CD14-positive monocyte (primary cell): ENCODE results near the gene ADCY7. TPM values are rescaled to one million over a fixed set of nuclear protein-coding genes. Genes with fewer than 3 reads are reported as not detected.

ENCODE experiments used
- DNase-seq, 3 donors: peaks; one replicate each; pipeline ENCODE4 v3.0.0-alpha.2; 2011 to 2022
- H2AFZ ChIP-seq: 2 replicates; pipeline ENCODE4 v1.6.0; 2012; ENCODE audit warnings: mild to moderate bottlenecking, low read depth, low read length, inconsistent platforms; ENCODE audit not compliant: insufficient read depth, poor library complexity, severe bottlenecking
- H3K27ac ChIP-seq, 2 donors: 1 replicate in 1 of 2; 2 replicates in 1 of 2; pipeline ENCODE4 v1.5.1; 2012 to 2013; ENCODE audit warnings: low read length in 2 of 2, control low read depth in 1 of 2, inconsistent platforms in 1 of 2, low read depth in 1 of 2, mild to moderate bottlenecking in 1 of 2
- H3K27me3 ChIP-seq, 2 donors: one replicate each; pipeline versions ENCODE4 v1.6.0 to v1.6.1; 2011 to 2013; ENCODE audit warnings: low read length in 2 of 2; ENCODE audit not compliant: control insufficient read depth in 2 of 2, insufficient read depth in 2 of 2
- H3K36me3 ChIP-seq, 2 donors: replicated peaks in 1 of 2; 1 replicate in 1 of 2; 2 replicates in 1 of 2; pipeline versions ENCODE4 v1.5.1 to v1.6.1; 2012 to 2013; ENCODE audit warnings: low read length in 2 of 2, control low read depth in 1 of 2, inconsistent platforms in 1 of 2, mild to moderate bottlenecking in 1 of 2; ENCODE audit not compliant: insufficient read depth in 2 of 2, control insufficient read depth in 1 of 2
- H3K4me1 ChIP-seq, 2 donors: 1 replicate in 1 of 2; 2 replicates in 1 of 2; pipeline versions ENCODE4 v1.5.1 to v1.6.1; 2012 to 2013; ENCODE audit warnings: low read length in 2 of 2, control low read depth in 1 of 2, inconsistent platforms in 1 of 2, mild to moderate bottlenecking in 1 of 2, moderate library complexity in 1 of 2; ENCODE audit not compliant: insufficient read depth in 2 of 2, control insufficient read depth in 1 of 2
- H3K4me2 ChIP-seq: replicated peaks from 2 replicates; pipeline ENCODE3; 2012; ENCODE audit warnings: low read length, moderate library complexity, mild to moderate bottlenecking; ENCODE audit not compliant: poor library complexity, severe bottlenecking; ENCODE audit errors: extremely low read depth
- H3K4me3 ChIP-seq, 3 experiments: fragments of 200-600 bp in 1 of 3; sonication (generic) in 1 of 3; replicated peaks in 1 of 3; 1 replicate in 2 of 3; 2 replicates in 1 of 3; pipeline ENCODE4 v1.5.1; 2011 to 2013; ENCODE audit warnings: low read length in 3 of 3, mild to moderate bottlenecking in 3 of 3, control low read depth in 2 of 3, low read depth in 2 of 3, inconsistent platforms in 1 of 3, moderate library complexity in 1 of 3
- H3K79me2 ChIP-seq: 2 replicates; pipeline ENCODE4 v1.6.0; 2012; ENCODE audit warnings: mild to moderate bottlenecking, control low read depth, inconsistent platforms, low read length, moderate library complexity; ENCODE audit not compliant: insufficient read depth
- H3K9ac ChIP-seq: 2 replicates; pipeline ENCODE4 v1.6.0; 2017; ENCODE audit warnings: low read length, mild to moderate bottlenecking; ENCODE audit not compliant: insufficient read depth, poor library complexity, severe bottlenecking
- H3K9me3 ChIP-seq, 2 donors: replicated peaks in 1 of 2; 1 replicate in 1 of 2; 2 replicates in 1 of 2; pipeline versions ENCODE4 v1.5.1 to v1.6.1; 2012 to 2013; ENCODE audit warnings: low read length in 2 of 2, control low read depth in 1 of 2; ENCODE audit not compliant: control insufficient read depth in 1 of 2, insufficient read depth in 1 of 2
- H4K20me1 ChIP-seq: 2 replicates; pipeline ENCODE4 v1.6.0; 2012; ENCODE audit warnings: mild to moderate bottlenecking, low read length, control low read depth, moderate library complexity; ENCODE audit not compliant: insufficient read depth
- H3K27ac Mint-ChIP-seq, 7 donors: one replicate each; pipeline ENCODE4 v1.8.0; 2020; ENCODE audit warnings: mild to moderate bottlenecking in 7 of 7, mixed read lengths in 7 of 7, moderate library complexity in 6 of 7, inconsistent platforms in 2 of 7
- H3K27me3 Mint-ChIP-seq, 3 donors: one replicate each; pipeline ENCODE4 v1.8.0; 2021 to 2022; ENCODE audit warnings: low read depth in 3 of 3, mild to moderate bottlenecking in 3 of 3, mixed read lengths in 3 of 3, moderate library complexity in 3 of 3, inconsistent platforms in 1 of 3
- H3K36me3 Mint-ChIP-seq, 2 donors: one replicate each; pipeline ENCODE4 v1.8.0; 2020; ENCODE audit warnings: mixed read lengths in 2 of 2, inconsistent platforms in 1 of 2, mild to moderate bottlenecking in 1 of 2
- H3K4me1 Mint-ChIP-seq: one replicate; pipeline ENCODE4 v1.8.0; 2020; ENCODE audit warnings: mild to moderate bottlenecking, mixed read lengths
- H3K4me3 Mint-ChIP-seq, 2 donors: one replicate each; pipeline ENCODE4 v1.8.0; 2020; ENCODE audit warnings: mild to moderate bottlenecking in 2 of 2, mixed read lengths in 2 of 2, moderate library complexity in 1 of 2
- H3K9me3 Mint-ChIP-seq, 7 donors: one replicate each; pipeline ENCODE4 v1.8.0; 2020 to 2022; ENCODE audit warnings: mixed read lengths in 7 of 7, mild to moderate bottlenecking in 6 of 7, moderate library complexity in 6 of 7, inconsistent platforms in 2 of 7
- WGBS: methylation state at CpG from one replicate; pipeline ENCODE4 v1.1.5; 2013; ENCODE audit warnings: missing lambda C conversion rate; ENCODE audit not compliant: insufficient coverage; 5-methylcytosine and 5-hydroxymethylcytosine counted together
- intact Hi-C, 2 donors: fragments of 100-400 bp; cut with micrococcal nuclease; formaldehyde crosslinking; loops; one replicate each; pipeline versions ENCODE4 v1.15.0 to v1.15.1; 2023
- polyA plus RNA-seq, 3 donors: library from polyadenylated mRNA; depleted of rRNA in 1 of 3; unstranded in 2 of 3; stranded (reverse) in 1 of 3; fragments of 300-500 nt in 2 of 3; fragments of >200 nt in 1 of 3; fragmentation: Illumina TruSeq in 2 of 3; gene quantifications; 1 replicate in 2 of 3; 2 replicates in 1 of 3; pipeline ENCODE4 v1.2.3, GENCODE V29; 2012 to 2021
- TF ChIP-seq, protein P1 (sequence below): fragments of 200-600 bp; IDR thresholded peaks from one replicate; pipeline ENCODE4 v1.8.0; 2022; ENCODE audit warnings: antibody characterized with exemption, mild to moderate bottlenecking

The ADCY7 gene
- polyA plus RNA-seq, 3 donors, result 53.1 to 230 (median 91.5) TPM

DNA sequence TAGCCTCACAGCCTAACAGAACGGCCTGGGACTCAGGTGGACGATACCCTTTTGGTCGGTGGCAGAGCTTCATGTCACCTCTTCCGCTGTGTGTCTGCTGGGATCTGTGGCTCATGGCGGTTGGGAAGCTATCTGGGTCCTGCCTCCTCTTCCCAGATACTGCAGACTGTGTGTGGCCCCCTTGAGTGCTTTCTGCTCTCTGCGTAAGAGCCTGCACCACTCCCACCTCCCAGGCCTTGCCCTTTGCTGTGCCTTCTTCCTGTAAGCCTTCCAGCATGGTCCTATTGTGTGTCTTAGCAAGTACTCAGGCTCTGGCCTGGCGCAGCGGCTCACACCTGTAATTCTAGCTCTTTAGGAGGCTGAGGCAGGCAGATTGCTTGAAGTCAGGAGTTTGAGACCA, 17.5 kb upstream of the ADCY7 start:
- WGBS, result 94% methylated on average over 6 of the region's 8 CpGs
- Histone ChIP-seq H3K36me3 (no peaks in the 10 kb centered on the region), H3K27me3 (no peaks in the 10 kb centered on the region), H3K4me3 (no peak overlapping the region), H3K27ac (no peak overlapping the region), H3K9ac (no peak overlapping the region), H3K4me2 (no peak overlapping the region), H3K4me1 (peaks cover 29 to 66% of the 10 kb centered on the region in 2 donors), H3K79me2 (peaks cover 47% of the 10 kb centered on the region), H4K20me1 (peaks cover 10% of the 10 kb centered on the region), H2AFZ (no peak overlapping the region), H3K9me3 (no peaks in the 10 kb centered on the region)
- peaks cover 4 to 10% of the 10 kb centered on the region in 2 donors for H3K36me3 Mint-ChIP-seq
- TF ChIP-seq, protein P1, sequence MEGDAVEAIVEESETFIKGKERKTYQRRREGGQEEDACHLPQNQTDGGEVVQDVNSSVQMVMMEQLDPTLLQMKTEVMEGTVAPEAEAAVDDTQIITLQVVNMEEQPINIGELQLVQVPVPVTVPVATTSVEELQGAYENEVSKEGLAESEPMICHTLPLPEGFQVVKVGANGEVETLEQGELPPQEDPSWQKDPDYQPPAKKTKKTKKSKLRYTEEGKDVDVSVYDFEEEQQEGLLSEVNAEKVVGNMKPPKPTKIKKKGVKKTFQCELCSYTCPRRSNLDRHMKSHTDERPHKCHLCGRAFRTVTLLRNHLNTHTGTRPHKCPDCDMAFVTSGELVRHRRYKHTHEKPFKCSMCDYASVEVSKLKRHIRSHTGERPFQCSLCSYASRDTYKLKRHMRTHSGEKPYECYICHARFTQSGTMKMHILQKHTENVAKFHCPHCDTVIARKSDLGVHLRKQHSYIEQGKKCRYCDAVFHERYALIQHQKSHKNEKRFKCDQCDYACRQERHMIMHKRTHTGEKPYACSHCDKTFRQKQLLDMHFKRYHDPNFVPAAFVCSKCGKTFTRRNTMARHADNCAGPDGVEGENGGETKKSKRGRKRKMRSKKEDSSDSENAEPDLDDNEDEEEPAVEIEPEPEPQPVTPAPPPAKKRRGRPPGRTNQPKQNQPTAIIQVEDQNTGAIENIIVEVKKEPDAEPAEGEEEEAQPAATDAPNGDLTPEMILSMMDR, result no peak
- intact Hi-C loops, result loop anchor here in 1 of 2 donors (5.0 kb wide), 1 partner anchor 33 kb away; no protein-coding TSS in a partner anchor
- no peak for DNase-seq
- peaks cover 57% of the 10 kb centered on the region for H3K4me1 Mint-ChIP-seq
- H3K27ac Mint-ChIP-seq, result no peak overlapping the region
- H3K27me3 Mint-ChIP-seq, result peaks cover 1 to 8% (median 3%) of the 10 kb centered on the region in 3 donors
- peaks cover 0 to 2% (median 0%) of the 10 kb centered on the region in 7 donors for H3K9me3 Mint-ChIP-seq
- no peak overlapping the region for H3K4me3 Mint-ChIP-seq

DNA sequence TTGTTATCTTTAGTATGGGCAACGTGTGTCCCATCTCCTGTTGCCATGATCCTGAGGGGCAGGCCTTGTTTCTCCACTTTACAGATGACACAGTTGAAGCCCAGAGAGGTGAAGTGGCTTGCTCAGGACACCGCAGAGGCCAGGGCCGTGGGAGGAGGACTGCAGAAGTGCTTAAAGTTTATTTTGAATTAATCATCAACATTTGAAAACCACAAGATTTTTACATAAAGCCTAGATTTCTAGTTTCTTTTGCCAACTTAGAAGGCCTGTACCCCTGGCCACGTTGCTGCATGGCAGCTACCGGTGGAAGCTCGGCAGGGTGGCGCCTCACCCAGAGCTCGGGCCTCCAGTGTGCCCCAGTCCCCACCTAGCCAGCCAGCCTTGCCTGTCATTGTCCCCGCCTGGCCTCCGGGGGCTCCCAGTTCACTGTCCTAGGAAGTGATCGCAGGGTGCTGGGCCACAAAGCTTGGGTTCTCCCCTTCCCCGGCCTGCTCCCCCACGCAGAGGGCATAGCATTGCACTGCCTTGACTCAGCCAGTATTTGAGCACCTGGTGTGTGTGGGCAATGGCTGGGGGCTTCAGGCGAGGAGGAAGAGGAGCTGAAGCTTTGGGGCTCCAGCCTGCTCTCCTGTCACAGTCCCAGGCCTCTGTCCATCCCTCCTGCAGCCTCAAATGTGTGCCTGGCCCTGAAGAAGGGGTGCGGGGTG, 14.8 kb upstream of the ADCY7 start:
- Mint-ChIP-seq H3K9me3 (peaks cover 0 to 3% (median 0%) of the 10 kb centered on the region in 7 donors), H3K27me3 (peaks cover 0 to 10% (median 2%) of the 10 kb centered on the region in 3 donors), H3K36me3 (peaks cover 9 to 16% of the 10 kb centered on the region in 2 donors), H3K4me1 (peaks cover 44% of the 10 kb centered on the region), H3K27ac (peak overlapping the region in 3 of 7 donors; percentile 50 to 85 (median 70)), H3K4me3 (no peak overlapping the region)
- Histone ChIP-seq H3K9me3 (no peaks in the 10 kb centered on the region), H3K27me3 (no peaks in the 10 kb centered on the region), H3K36me3 (no peaks in the 10 kb centered on the region), H3K4me2 (no peak overlapping the region), H3K4me1 (peaks cover 18 to 51% of the 10 kb centered on the region in 2 donors), H3K79me2 (peaks cover 47% of the 10 kb centered on the region), H3K9ac (no peak overlapping the region), H3K27ac (no peak overlapping the region), H4K20me1 (peaks cover 13% of the 10 kb centered on the region), H3K4me3 (no peak overlapping the region), H2AFZ (no peak overlapping the region)
- intact Hi-C loops, result no loop called here
- 77% methylated on average over 12 of the region's 15 CpGs for WGBS
- DNase-seq, result no peak
- TF ChIP-seq, protein P1, result no peak
